Caco-2 (cell line): ENCODE data around the gene MOK. TPM values are rescaled to one million over a fixed set of nuclear protein-coding genes. Genes with fewer than 3 reads are reported as not detected.

Experiments used
- BruUV-seq: library from RNA; stranded (reverse); fragments of 400-500 nt; replicated peaks from 2 replicates; lab custom pipeline; 2021; lab: Mats Ljungman, UMichigan
- CTCF ChIA-PET: fragments of 300-600 bp; sonication (Branson Sonifier 250); formaldehyde crosslinking; loops from one replicate; lab custom pipeline; 2022; ENCODE audit warnings: antibody characterized with exemption; lab: Charles Lee
- POLR2A ChIA-PET: fragments of 300-600 bp; sonication (Branson Sonifier 250); formaldehyde crosslinking; loops from one replicate; lab custom pipeline; 2022; ENCODE audit warnings: antibody characterized with exemption; lab: Charles Lee
- DNase-seq, 2 experiments: peaks; one replicate each; pipeline versions ENCODE4 v3.0.0 to v3.0.0-alpha.2; 2020 to 2022
- H3K27me3 ChIP-seq: replicated peaks from 2 replicates; pipeline ENCODE4 v1.6.0; 2011; ENCODE audit warnings: low read length; ENCODE audit not compliant: control insufficient read depth, insufficient read depth
- H3K36me3 ChIP-seq: 2 replicates; pipeline ENCODE4 v1.5.1; 2011; ENCODE audit warnings: low read length; ENCODE audit not compliant: control insufficient read depth, insufficient read depth
- H3K4me1 ChIP-seq: fragments of 250-450 bp; sonication (Bioruptor Pico); 2 replicates; pipeline ENCODE4 v1.5.1; 2020; ENCODE audit warnings: mild to moderate bottlenecking
- H3K4me3 ChIP-seq: 2 replicates; pipeline ENCODE4 v1.5.1; 2011; ENCODE audit warnings: low read depth, mild to moderate bottlenecking, control low read depth, low read length
- H3K9me3 ChIP-seq: fragments of 250-450 bp; sonication (Bioruptor Pico); 2 replicates; pipeline ENCODE4 v1.5.1; 2020; ENCODE audit warnings: mild to moderate bottlenecking, moderate library complexity
- H3K27ac Mint-ChIP-seq: one replicate; pipeline ENCODE4 v1.8.0; 2022; ENCODE audit warnings: mixed read lengths; ENCODE audit not compliant: unreplicated experiment
- H3K27me3 Mint-ChIP-seq: one replicate; pipeline ENCODE4 v1.8.0; 2022; ENCODE audit warnings: mixed read lengths; ENCODE audit not compliant: insufficient read depth, unreplicated experiment
- H3K36me3 Mint-ChIP-seq: one replicate; pipeline ENCODE4 v1.8.0; 2022; ENCODE audit warnings: mild to moderate bottlenecking, mixed read lengths; ENCODE audit not compliant: insufficient read depth, unreplicated experiment
- H3K4me1 Mint-ChIP-seq: one replicate; pipeline ENCODE4 v1.8.0; 2022; ENCODE audit warnings: low read depth, mixed read lengths; ENCODE audit not compliant: unreplicated experiment
- H3K4me3 Mint-ChIP-seq: one replicate; pipeline ENCODE4 v1.8.0; 2022; ENCODE audit warnings: mild to moderate bottlenecking, moderate library complexity, mixed read lengths; ENCODE audit not compliant: unreplicated experiment
- H3K9me3 Mint-ChIP-seq: one replicate; pipeline ENCODE4 v1.8.0; 2022; ENCODE audit warnings: mixed read lengths; ENCODE audit not compliant: unreplicated experiment
- intact Hi-C: fragments of 100-400 bp; cut with micrococcal nuclease; formaldehyde crosslinking; loops from one replicate; pipeline ENCODE4 v1.10.0; 2022; ENCODE audit not compliant: unreplicated experiment
- total RNA-seq: library from RNA; stranded (reverse); gene quantifications from 2 replicates; pipeline ENCODE4 v1.2.3, GENCODE V29; 2022
- TF ChIP-seq, protein P1 (sequence below), 2 experiments: fragments of 200-600 bp in 1 of 2; IDR thresholded peaks; 1 replicate in 1 of 2; 2 replicates in 1 of 2; pipeline versions ENCODE4 v1.5.1 to v1.8.0; 2011 to 2022; ENCODE audit warnings: antibody characterized with exemption in 1 of 2, control low read depth in 1 of 2, inconsistent platforms in 1 of 2, low read depth in 1 of 2, low read length in 1 of 2, mild to moderate bottlenecking in 1 of 2, moderate library complexity in 1 of 2; ENCODE audit not compliant: insufficient read depth in 1 of 2, severe bottlenecking in 1 of 2, unreplicated experiment in 1 of 2

MOK gene
- total RNA-seq, 1 experiment from 2014 or later = 1.4 TPM

GRCh38 chr14:102258136-102258535 lies 46.8 kb downstream of the MOK start:
- no peak overlapping the region for H3K4me3 Mint-ChIP-seq
- ChIA-PET POLR2A (no interaction called here), CTCF (no interaction called here)
- Histone ChIP-seq H3K9me3 (no peaks in the 10 kb centered on the region), H3K36me3 (no peaks in the 10 kb centered on the region), H3K27me3 (no peaks in the 10 kb centered on the region), H3K4me1 (no peaks in the 10 kb centered on the region), H3K4me3 (no peak overlapping the region)
- no peaks in the 10 kb centered on the region for H3K4me1 Mint-ChIP-seq
- BruUV-seq = no TSS peak
- no peaks in the 10 kb centered on the region for H3K36me3 Mint-ChIP-seq
- DNase-seq = no peak
- no peaks in the 10 kb centered on the region for H3K27me3 Mint-ChIP-seq
- no peak overlapping the region for H3K27ac Mint-ChIP-seq
- intact Hi-C loops = no loop called here
- TF ChIP-seq, protein P1, sequence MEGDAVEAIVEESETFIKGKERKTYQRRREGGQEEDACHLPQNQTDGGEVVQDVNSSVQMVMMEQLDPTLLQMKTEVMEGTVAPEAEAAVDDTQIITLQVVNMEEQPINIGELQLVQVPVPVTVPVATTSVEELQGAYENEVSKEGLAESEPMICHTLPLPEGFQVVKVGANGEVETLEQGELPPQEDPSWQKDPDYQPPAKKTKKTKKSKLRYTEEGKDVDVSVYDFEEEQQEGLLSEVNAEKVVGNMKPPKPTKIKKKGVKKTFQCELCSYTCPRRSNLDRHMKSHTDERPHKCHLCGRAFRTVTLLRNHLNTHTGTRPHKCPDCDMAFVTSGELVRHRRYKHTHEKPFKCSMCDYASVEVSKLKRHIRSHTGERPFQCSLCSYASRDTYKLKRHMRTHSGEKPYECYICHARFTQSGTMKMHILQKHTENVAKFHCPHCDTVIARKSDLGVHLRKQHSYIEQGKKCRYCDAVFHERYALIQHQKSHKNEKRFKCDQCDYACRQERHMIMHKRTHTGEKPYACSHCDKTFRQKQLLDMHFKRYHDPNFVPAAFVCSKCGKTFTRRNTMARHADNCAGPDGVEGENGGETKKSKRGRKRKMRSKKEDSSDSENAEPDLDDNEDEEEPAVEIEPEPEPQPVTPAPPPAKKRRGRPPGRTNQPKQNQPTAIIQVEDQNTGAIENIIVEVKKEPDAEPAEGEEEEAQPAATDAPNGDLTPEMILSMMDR (IDR thresholded peaks at IDR 0.05; ENCODE audit: insufficient read depth in 1 of 2, low read depth in 1 of 2, low read length in 1 of 2, severe bottlenecking in 1 of 2, unreplicated experiment in 1 of 2) = no peak
- no peaks in the 10 kb centered on the region for H3K9me3 Mint-ChIP-seq

GRCh38 chr14:102256716-102257115 lies 48.2 kb downstream of the MOK start:
- H3K36me3 ChIP-seq = no peaks in the 10 kb centered on the region
- ChIA-PET CTCF (interaction anchor here (0.7 kb wide), 1 partner anchor 23 kb away, joined by 6 read pairs; no protein-coding TSS in a partner anchor), POLR2A (interaction anchor here (0.6 kb wide), 1 partner anchor 285 kb away, joined by 3 read pairs; no protein-coding TSS in a partner anchor)
- no TSS peak for BruUV-seq
- DNase-seq = no peak
- H3K27me3 ChIP-seq = no peaks in the 10 kb centered on the region
- no peaks in the 10 kb centered on the region for H3K4me1 Mint-ChIP-seq
- no peak overlapping the region for H3K27ac Mint-ChIP-seq
- no peaks in the 10 kb centered on the region for H3K27me3 Mint-ChIP-seq
- no peaks in the 10 kb centered on the region for H3K36me3 Mint-ChIP-seq
- no peaks in the 10 kb centered on the region for H3K9me3 ChIP-seq
- no peak overlapping the region for H3K4me3 Mint-ChIP-seq
- intact Hi-C loops = no loop called here
- H3K4me3 ChIP-seq = no peak overlapping the region
- H3K4me1 ChIP-seq = no peaks in the 10 kb centered on the region
- TF ChIP-seq, protein P1 (IDR thresholded peaks at IDR 0.05; ENCODE audit: insufficient read depth in 1 of 2, low read depth in 1 of 2, low read length in 1 of 2, severe bottlenecking in 1 of 2, unreplicated experiment in 1 of 2) = no peak
- no peaks in the 10 kb centered on the region for H3K9me3 Mint-ChIP-seq

- H3K36me3 ChIP-seq = no peaks in the 10 kb centered on the region
- POLR2A ChIA-PET = no interaction called here
- CTCF ChIA-PET = no interaction called here
- intact Hi-C loops = no loop called here
- no peaks in the 10 kb centered on the region for H3K4me1 Mint-ChIP-seq
- no peak overlapping the region for H3K4me3 ChIP-seq
- H3K27ac Mint-ChIP-seq = no peak overlapping the region
- H3K4me1 ChIP-seq = no peaks in the 10 kb centered on the region
- TF ChIP-seq, protein P1 (IDR thresholded peaks at IDR 0.05; ENCODE audit: insufficient read depth in 1 of 2, low read depth in 1 of 2, low read length in 1 of 2, severe bottlenecking in 1 of 2, unreplicated experiment in 1 of 2) = no peak
- H3K27me3 Mint-ChIP-seq = no peaks in the 10 kb centered on the region
- H3K27me3 ChIP-seq = no peaks in the 10 kb centered on the region
- H3K9me3 Mint-ChIP-seq = no peaks in the 10 kb centered on the region
- H3K36me3 Mint-ChIP-seq = no peaks in the 10 kb centered on the region
- H3K4me3 Mint-ChIP-seq = no peak overlapping the region
- no TSS peak for BruUV-seq
- DNase-seq = no peak
- no peaks in the 10 kb centered on the region for H3K9me3 ChIP-seq
Measured at GRCh38 chr14:102255401-102256190, 49.4 kb downstream of the MOK start.
